Measurements from ENCODE around the gene TP53TG5.
A peak's percentile ranks its signal among the peaks of the same experiment; 100 is the strongest.

TP53TG5 gene

DNA sequence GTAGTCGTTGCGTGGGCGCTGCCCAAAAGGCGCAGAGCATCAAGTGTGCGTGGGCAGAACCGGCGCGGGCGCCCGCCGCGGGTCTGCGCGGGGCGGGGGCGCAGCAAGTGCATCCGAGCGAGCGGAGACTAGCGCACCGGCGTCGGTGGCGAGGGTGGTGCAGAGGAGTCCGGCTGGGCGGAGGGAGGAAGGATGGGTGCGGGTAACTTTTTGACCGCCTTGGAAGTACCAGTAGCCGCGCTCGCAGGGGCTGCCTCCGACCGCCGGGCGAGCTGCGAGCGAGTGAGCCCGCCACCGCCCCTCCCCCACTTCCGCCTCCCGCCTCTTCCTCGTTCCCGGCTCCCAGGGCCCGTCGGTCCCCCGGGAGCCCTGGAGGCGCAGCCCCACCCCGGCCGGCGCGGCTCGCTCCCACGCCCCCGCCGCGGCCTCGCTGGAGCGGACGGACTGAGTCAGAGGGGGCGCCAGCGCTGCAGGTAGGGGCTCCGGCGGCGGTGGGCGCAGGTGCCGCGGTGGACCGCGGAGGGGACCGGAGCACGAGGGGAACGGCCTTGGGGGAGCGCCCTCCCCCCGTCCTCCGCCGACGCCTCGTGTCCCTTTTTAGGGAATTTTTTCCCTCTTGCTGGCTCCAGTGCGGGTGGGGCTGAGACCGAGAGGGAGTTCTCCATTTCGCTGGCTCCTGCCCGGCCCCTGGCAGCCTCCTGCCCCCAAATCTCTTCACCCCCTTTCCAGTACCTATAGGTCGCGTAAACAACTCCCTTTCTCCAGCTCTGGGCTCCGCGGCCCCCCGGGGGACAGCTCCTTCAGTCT, 28.3 kb upstream of the TP53TG5 start (continued):
- TF ChIP-seq, protein P1, sequence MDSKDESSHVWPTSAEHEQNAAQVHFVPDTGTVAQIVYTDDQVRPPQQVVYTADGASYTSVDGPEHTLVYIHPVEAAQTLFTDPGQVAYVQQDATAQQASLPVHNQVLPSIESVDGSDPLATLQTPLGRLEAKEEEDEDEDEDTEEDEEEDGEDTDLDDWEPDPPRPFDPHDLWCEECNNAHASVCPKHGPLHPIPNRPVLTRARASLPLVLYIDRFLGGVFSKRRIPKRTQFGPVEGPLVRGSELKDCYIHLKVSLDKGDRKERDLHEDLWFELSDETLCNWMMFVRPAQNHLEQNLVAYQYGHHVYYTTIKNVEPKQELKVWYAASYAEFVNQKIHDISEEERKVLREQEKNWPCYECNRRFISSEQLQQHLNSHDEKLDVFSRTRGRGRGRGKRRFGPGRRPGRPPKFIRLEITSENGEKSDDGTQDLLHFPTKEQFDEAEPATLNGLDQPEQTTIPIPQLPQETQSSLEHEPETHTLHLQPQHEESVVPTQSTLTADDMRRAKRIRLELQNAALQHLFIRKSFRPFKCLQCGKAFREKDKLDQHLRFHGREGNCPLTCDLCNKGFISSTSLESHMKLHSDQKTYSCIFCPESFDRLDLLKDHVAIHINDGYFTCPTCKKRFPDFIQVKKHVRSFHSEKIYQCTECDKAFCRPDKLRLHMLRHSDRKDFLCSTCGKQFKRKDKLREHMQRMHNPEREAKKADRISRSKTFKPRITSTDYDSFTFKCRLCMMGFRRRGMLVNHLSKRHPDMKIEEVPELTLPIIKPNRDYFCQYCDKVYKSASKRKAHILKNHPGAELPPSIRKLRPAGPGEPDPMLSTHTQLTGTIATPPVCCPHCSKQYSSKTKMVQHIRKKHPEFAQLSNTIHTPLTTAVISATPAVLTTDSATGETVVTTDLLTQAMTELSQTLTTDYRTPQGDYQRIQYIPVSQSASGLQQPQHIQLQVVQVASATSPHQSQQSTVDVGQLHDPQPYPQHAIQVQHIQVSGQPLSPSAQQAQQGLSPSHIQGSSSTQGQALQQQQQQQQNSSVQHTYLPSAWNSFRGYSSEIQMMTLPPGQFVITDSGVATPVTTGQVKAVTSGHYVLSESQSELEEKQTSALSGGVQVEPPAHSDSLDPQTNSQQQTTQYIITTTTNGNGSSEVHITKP (tag by site-specific recombination; IDR thresholded peaks at IDR 0.05) = peak; percentile 77
- TF ChIP-seq, protein P2, sequence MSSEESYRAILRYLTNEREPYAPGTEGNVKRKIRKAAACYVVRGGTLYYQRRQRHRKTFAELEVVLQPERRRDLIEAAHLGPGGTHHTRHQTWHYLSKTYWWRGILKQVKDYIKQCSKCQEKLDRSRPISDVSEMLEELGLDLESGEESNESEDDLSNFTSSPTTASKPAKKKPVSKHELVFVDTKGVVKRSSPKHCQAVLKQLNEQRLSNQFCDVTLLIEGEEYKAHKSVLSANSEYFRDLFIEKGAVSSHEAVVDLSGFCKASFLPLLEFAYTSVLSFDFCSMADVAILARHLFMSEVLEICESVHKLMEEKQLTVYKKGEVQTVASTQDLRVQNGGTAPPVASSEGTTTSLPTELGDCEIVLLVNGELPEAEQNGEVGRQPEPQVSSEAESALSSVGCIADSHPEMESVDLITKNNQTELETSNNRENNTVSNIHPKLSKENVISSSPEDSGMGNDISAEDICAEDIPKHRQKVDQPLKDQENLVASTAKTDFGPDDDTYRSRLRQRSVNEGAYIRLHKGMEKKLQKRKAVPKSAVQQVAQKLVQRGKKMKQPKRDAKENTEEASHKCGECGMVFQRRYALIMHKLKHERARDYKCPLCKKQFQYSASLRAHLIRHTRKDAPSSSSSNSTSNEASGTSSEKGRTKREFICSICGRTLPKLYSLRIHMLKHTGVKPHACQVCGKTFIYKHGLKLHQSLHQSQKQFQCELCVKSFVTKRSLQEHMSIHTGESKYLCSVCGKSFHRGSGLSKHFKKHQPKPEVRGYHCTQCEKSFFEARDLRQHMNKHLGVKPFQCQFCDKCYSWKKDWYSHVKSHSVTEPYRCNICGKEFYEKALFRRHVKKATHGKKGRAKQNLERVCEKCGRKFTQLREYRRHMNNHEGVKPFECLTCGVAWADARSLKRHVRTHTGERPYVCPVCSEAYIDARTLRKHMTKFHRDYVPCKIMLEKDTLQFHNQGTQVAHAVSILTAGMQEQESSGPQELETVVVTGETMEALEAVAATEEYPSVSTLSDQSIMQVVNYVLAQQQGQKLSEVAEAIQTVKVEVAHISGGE (tag by site-specific recombination; conservative IDR thresholded peaks at IDR 0.05; ENCODE audit: low read depth) = peak; percentile 70
- TF ChIP-seq, protein P3, sequence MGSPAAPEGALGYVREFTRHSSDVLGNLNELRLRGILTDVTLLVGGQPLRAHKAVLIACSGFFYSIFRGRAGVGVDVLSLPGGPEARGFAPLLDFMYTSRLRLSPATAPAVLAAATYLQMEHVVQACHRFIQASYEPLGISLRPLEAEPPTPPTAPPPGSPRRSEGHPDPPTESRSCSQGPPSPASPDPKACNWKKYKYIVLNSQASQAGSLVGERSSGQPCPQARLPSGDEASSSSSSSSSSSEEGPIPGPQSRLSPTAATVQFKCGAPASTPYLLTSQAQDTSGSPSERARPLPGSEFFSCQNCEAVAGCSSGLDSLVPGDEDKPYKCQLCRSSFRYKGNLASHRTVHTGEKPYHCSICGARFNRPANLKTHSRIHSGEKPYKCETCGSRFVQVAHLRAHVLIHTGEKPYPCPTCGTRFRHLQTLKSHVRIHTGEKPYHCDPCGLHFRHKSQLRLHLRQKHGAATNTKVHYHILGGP (tag by site-specific recombination; IDR thresholded peaks at IDR 0.05) = no peak
- TF ChIP-seq ZNF555 (tag by site-specific recombination; conservative IDR thresholded peaks at IDR 0.05) (no peak), ZNF16 (tag by site-specific recombination; IDR thresholded peaks at IDR 0.05; ENCODE audit: low read depth) (no peak), ZNF175 (tag by site-specific recombination; IDR thresholded peaks at IDR 0.05) (no peak), YY2 (tag by site-specific recombination; IDR thresholded peaks at IDR 0.05) (no peak), ZNF416 (tag by site-specific recombination; IDR thresholded peaks at IDR 0.05) (no peak), KLF9 (tag by site-specific recombination; IDR thresholded peaks at IDR 0.05; ENCODE audit: low read depth) (no peak; the same call in 1 of the 2 replicates), OSR2 (tag by site-specific recombination; IDR thresholded peaks at IDR 0.05) (peak; percentile 82), MZF1 (tag by site-specific recombination; IDR thresholded peaks at IDR 0.05; ENCODE audit: borderline replicate concordance) (peak; percentile 31; the same call in 1 of the 2 replicates), ZNF426 (tag by site-specific recombination; IDR thresholded peaks at IDR 0.05) (no peak), ZNF785 (tag by site-specific recombination; IDR thresholded peaks at IDR 0.05) (no peak), ZNF501 (tag by site-specific recombination; IDR thresholded peaks at IDR 0.05) (no peak), ZNF121 (tag by site-specific recombination; IDR thresholded peaks at IDR 0.05) (no peak), HOXD13 (CRISPR knock-in tag; IDR thresholded peaks at IDR 0.05; ENCODE audit: borderline replicate concordance) (no peak), ZNF311 (tag by site-specific recombination; IDR thresholded peaks at IDR 0.05; ENCODE audit: borderline replicate concordance) (no peak), ZNF830 (tag by site-specific recombination; IDR thresholded peaks at IDR 0.05; ENCODE audit: low read depth) (no peak), TCF7L2 (IDR thresholded peaks at IDR 0.05; ENCODE audit: borderline replicate concordance, low read depth, low read length) (no peak)
- TF ChIP-seq, protein P4, sequence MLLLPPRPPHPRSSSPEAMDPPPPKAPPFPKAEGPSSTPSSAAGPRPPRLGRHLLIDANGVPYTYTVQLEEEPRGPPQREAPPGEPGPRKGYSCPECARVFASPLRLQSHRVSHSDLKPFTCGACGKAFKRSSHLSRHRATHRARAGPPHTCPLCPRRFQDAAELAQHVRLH (tag by site-specific recombination; IDR thresholded peaks at IDR 0.05) = no peak
- TF ChIP-seq, protein P5, sequence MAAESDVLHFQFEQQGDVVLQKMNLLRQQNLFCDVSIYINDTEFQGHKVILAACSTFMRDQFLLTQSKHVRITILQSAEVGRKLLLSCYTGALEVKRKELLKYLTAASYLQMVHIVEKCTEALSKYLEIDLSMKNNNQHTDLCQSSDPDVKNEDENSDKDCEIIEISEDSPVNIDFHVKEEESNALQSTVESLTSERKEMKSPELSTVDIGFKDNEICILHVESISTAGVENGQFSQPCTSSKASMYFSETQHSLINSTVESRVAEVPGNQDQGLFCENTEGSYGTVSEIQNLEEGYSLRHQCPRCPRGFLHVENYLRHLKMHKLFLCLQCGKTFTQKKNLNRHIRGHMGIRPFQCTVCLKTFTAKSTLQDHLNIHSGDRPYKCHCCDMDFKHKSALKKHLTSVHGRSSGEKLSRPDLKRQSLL (tag by site-specific recombination; IDR thresholded peaks at IDR 0.05) = no peak
- TF ChIP-seq, protein P6, sequence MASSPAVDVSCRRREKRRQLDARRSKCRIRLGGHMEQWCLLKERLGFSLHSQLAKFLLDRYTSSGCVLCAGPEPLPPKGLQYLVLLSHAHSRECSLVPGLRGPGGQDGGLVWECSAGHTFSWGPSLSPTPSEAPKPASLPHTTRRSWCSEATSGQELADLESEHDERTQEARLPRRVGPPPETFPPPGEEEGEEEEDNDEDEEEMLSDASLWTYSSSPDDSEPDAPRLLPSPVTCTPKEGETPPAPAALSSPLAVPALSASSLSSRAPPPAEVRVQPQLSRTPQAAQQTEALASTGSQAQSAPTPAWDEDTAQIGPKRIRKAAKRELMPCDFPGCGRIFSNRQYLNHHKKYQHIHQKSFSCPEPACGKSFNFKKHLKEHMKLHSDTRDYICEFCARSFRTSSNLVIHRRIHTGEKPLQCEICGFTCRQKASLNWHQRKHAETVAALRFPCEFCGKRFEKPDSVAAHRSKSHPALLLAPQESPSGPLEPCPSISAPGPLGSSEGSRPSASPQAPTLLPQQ (tag by site-specific recombination; IDR thresholded peaks at IDR 0.05) = peak; percentile 52
- TF ChIP-seq, protein P7, sequence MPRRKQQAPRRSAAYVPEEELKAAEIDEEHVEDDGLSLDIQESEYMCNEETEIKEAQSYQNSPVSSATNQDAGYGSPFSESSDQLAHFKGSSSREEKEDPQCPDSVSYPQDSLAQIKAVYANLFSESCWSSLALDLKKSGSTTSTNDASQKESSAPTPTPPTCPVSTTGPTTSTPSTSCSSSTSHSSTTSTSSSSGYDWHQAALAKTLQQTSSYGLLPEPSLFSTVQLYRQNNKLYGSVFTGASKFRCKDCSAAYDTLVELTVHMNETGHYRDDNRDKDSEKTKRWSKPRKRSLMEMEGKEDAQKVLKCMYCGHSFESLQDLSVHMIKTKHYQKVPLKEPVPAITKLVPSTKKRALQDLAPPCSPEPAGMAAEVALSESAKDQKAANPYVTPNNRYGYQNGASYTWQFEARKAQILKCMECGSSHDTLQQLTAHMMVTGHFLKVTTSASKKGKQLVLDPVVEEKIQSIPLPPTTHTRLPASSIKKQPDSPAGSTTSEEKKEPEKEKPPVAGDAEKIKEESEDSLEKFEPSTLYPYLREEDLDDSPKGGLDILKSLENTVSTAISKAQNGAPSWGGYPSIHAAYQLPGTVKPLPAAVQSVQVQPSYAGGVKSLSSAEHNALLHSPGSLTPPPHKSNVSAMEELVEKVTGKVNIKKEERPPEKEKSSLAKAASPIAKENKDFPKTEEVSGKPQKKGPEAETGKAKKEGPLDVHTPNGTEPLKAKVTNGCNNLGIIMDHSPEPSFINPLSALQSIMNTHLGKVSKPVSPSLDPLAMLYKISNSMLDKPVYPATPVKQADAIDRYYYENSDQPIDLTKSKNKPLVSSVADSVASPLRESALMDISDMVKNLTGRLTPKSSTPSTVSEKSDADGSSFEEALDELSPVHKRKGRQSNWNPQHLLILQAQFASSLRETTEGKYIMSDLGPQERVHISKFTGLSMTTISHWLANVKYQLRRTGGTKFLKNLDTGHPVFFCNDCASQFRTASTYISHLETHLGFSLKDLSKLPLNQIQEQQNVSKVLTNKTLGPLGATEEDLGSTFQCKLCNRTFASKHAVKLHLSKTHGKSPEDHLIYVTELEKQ (tag by site-specific recombination; IDR thresholded peaks at IDR 0.05; ENCODE audit: borderline replicate concordance) = no peak

All from HEK293 (cell line).